Thyroid gland (tissue), 4 donors: ENCODE measurements around the gene ZNF665.

Experiments used
- CTCF ChIP-seq, 6 experiments: fragments of 200-600 bp in 3 of 6; fragments of 450-650 bp in 3 of 6; sonication (generic) in 3 of 6; IDR thresholded peaks; one replicate each; pipeline ENCODE4 v1.5.1; 2016 to 2019; ENCODE audit warnings: antibody characterized with exemption in 6 of 6, mild to moderate bottlenecking in 2 of 6, inconsistent platforms in 1 of 6, moderate library complexity in 1 of 6
- POLR2A ChIP-seq, 2 donors: fragments of 450-650 bp; IDR thresholded peaks; one replicate each; pipeline ENCODE4 v1.6.1; 2017; ENCODE audit warnings: antibody characterized with exemption in 2 of 2, mild to moderate bottlenecking in 2 of 2, moderate library complexity in 1 of 2

DNA sequence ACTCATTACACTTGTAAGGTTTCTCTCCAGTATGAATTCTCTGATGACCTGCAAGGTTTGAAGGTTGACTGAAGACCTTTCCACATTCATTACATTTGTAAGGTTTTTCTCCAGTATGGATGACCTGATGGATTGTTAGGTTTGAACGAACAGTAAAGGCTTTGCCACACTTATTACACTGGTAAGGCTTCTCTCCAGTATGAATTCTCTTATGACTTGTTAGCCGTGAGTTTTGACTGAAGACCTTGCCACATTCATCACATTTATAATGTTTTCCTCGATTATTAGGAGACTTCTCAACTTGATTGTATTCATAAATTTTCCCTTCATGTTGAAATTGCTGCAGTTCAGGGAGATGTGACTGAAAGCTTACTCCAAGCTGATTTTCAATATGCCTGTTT is 27.5 kb downstream of the ZNF665 start:
- TF ChIP-seq POLR2A (IDR thresholded peaks at IDR 0.05) (no peak), CTCF (IDR thresholded peaks at IDR 0.05) (no peak)
